IPS DF 6.9 (cell line): Measurements from ENCODE around the gene CUX1.

Source experiments
- DNase-seq: peaks from one replicate; pipeline ENCODE4 v3.0.0-alpha.2; 2013; ENCODE audit warnings: low read depth, low spot score
- H3K27ac ChIP-seq: one replicate; pipeline ENCODE4 v1.5.1; 2013; ENCODE audit warnings: low read length, control low read depth
- H3K27me3 ChIP-seq: 2 replicates; pipeline ENCODE4 v1.6.1; 2013; ENCODE audit warnings: mild to moderate bottlenecking, low read length; ENCODE audit not compliant: control insufficient read depth, insufficient read depth
- H3K36me3 ChIP-seq: 2 replicates; pipeline ENCODE4 v1.6.1; 2013; ENCODE audit warnings: low read length; ENCODE audit not compliant: control insufficient read depth, insufficient read depth
- H3K4me1 ChIP-seq: 2 replicates; pipeline ENCODE4 v1.6.1; 2013; ENCODE audit warnings: low read length; ENCODE audit not compliant: control insufficient read depth, insufficient read depth
- H3K4me3 ChIP-seq: 2 replicates; pipeline ENCODE4 v1.5.1; 2013; ENCODE audit warnings: mild to moderate bottlenecking, low read length
- H3K9me3 ChIP-seq: 2 replicates; pipeline ENCODE4 v1.6.1; 2013; ENCODE audit warnings: low read length, inconsistent platforms; ENCODE audit not compliant: control insufficient read depth, insufficient read depth
- WGBS: extraction: QIAGEN DNeasy Blood & Tissue Kit; methylation state at CpG from one replicate; pipeline ENCODE4 v1.1.7; 2013; ENCODE audit warnings: mixed read lengths, missing lambda C conversion rate; ENCODE audit not compliant: insufficient read length, insufficient coverage; 5-methylcytosine and 5-hydroxymethylcytosine counted together

CUX1 gene

DNA sequence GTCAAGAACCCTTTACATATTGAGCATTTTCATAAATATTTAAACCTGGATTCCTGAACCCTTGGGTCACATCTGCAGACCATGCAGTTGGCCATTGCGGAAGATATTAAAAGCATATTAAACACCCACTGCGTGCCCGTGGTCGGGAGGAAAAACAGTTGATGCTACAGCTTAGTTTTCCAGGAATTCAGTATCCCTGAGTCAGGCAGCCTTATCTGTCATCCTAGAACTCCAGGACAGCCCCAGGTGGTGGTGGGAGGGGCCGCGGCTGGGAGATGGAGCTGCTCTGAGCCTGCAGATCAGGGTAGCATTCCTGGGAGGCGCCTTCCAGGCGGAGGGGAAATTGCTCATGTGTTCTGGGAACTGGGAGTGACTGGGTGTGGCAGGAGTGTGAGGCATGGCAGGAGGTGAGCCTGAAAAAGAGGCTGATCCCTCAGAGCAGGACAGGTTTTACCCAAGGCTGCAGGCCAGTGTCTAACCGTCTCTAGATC, 246.3 kb downstream of the CUX1 start:
- Histone ChIP-seq H3K4me1 (peaks cover 6% of the 10 kb centered on the region; the same call in 1 of the 2 replicates), H3K4me3 (no peak overlapping the region), H3K36me3 (no peaks in the 10 kb centered on the region), H3K27me3 (no peaks in the 10 kb centered on the region), H3K27ac (no peak overlapping the region), H3K9me3 (no peaks in the 10 kb centered on the region)
- no CpG with 5 or more reads among the region's 9 CpGs for WGBS
- no peak for DNase-seq

DNA sequence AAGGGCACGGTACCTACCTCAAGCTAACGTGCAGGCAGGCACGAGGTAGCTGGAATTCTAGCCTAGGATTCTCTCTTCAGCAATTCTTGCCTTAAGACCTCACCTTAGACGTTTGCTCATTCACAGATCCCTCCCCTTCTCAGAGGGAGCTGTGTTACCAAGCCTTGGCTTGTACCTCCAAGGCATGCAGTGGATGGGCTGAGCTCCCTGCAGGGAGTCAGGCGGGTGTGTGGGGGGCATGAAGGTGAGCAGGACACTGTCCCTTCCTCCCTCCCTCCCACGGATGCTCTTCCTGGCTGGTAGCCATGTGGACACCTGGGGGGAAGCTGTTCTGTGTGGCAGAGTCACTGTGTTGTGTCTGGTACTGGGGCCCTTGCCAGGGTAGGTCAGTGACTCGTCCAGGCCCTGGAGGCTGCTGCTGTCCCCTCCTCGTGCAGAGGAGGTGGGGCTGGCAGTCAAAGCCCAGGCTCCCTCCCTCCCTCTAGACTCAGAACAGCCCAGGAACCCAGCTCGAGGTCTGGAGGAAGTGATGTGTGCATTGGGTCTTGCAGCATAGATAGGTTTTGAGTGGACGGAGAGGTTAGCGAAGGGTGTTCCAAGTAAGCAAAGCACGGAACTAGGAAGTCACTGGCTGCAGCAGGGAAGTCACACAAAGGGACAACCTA, 247.1 kb downstream of the CUX1 start:
- H3K27me3 ChIP-seq: no peaks in the 10 kb centered on the region
- H3K9me3 ChIP-seq: no peaks in the 10 kb centered on the region
- no peak overlapping the region for H3K27ac ChIP-seq
- no peak for DNase-seq
- peaks cover 6% of the 10 kb centered on the region; the same call in 1 of the 2 replicates for H3K4me1 ChIP-seq
- no peak overlapping the region for H3K4me3 ChIP-seq
- WGBS: no CpG with 5 or more reads among the region's 12 CpGs
- no peaks in the 10 kb centered on the region for H3K36me3 ChIP-seq

DNA sequence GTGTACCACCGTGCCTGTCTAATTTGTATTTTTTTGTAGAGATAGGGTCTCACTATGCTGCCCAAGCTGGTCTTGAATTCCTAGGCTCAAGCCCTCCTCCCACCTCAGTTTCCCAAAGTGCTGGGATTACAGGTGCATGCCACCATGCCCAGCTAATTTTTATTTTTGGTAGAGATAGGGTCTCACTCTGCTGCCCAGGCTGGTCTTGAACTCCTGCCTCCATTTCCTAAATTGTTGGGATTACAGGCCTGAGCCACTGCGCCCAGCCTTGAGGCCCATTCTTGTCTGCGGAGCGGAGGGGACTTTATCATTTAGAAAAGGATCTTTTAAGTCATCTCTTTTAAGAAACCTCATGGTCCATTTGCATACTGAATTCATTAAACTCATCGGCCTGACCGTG, 247.8 kb downstream of the CUX1 start:
- no peaks in the 10 kb centered on the region for H3K9me3 ChIP-seq
- H3K4me1 ChIP-seq: peaks cover 6% of the 10 kb centered on the region; the same call in 1 of the 2 replicates
- H3K27ac ChIP-seq: no peak overlapping the region
- H3K27me3 ChIP-seq: no peaks in the 10 kb centered on the region
- H3K36me3 ChIP-seq: no peaks in the 10 kb centered on the region
- no peak for DNase-seq
- no CpG with 5 or more reads among the region's 6 CpGs for WGBS
- H3K4me3 ChIP-seq: no peak overlapping the region

DNA sequence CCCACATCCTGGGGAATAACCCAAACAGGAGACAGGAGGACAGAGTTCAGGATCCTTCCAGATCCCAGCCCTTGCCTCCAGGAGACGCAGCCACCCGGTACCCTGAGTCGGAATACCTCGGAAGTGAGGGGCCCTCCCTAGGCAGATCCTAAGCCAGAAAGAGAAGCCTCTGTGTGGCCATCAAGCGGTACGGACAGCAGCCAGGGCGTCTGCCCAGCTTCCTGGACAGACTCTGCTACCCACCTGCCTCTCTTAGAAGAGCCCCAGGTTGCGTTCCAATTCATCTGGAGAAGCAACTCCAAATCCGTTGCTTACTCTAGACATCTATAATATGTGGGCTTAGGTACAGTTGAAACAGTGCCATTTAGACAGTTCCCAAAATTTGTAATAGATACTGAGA, 249.1 kb downstream of the CUX1 start:
- Histone ChIP-seq H3K27me3 (no peaks in the 10 kb centered on the region), H3K4me1 (peaks cover 6% of the 10 kb centered on the region; the same call in 1 of the 2 replicates), H3K4me3 (no peak overlapping the region), H3K27ac (no peak overlapping the region), H3K36me3 (no peaks in the 10 kb centered on the region), H3K9me3 (no peaks in the 10 kb centered on the region)
- DNase-seq: no peak
- WGBS: no CpG with 5 or more reads among the region's 9 CpGs

DNA sequence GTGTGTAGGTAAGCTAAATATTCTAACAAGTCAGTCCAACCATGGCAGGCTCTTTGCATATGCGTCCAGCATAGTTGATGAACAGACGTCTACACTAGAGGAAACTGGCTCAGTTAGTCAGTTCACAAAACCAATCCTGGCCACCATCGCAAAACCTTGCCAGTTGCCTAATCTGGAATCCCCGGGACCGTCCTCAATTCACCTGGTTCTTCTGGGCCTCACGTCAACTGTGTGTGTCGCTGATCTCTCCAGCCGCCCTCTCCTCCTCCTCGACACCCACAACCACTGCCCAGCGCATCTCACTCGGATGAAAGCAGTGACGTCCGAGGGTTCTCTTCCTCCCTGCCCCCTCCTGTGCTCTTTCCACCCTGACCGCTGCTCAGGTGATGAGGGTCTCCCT, 251.4 kb downstream of the CUX1 start:
- H3K36me3 ChIP-seq: no peaks in the 10 kb centered on the region; the same call in 1 of the 2 replicates
- DNase-seq: no peak
- no CpG with 5 or more reads among the region's 14 CpGs for WGBS
- no peak overlapping the region for H3K27ac ChIP-seq
- no peaks in the 10 kb centered on the region for H3K9me3 ChIP-seq
- peaks cover 6% of the 10 kb centered on the region; the same call in 1 of the 2 replicates for H3K4me1 ChIP-seq
- no peaks in the 10 kb centered on the region for H3K27me3 ChIP-seq
- H3K4me3 ChIP-seq: no peak overlapping the region

DNA sequence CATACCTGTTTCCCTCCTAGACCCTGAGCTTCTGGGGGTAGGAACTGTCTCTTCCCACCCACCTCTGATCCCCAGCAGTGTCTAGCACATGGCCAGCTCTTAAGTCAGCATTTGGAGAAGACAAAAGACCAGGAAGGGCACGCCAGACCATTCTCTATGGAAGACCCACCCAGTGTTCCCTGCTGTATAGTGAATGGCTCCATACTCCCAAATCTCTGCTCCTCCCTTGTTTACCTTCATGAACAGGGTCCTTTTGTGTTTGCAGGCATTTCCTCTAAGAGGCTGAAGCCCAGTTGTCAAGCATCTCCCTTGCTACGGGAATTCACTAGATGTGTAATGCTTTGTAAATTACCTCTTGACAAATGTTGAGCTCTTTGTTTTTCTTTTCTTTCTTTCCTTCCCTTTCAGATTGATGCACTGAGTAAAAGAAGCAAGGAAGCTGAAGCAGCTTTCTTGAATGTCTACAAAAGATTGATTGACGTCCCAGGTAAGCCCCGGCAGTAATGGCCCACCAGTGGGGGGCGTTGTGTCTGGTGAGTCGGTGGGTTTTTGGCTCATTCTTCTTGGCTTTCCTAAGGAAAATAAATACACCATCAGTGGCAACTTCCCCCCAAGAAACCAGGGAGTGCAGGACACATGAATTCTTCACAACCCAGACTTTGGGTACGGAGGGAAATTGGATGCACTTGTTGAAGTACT, 252.7 kb downstream of the CUX1 start:
- no peaks in the 10 kb centered on the region for H3K4me1 ChIP-seq
- WGBS: no CpG with 5 or more reads among the region's 7 CpGs
- no peak for DNase-seq
- no peaks in the 10 kb centered on the region; the same call in 1 of the 2 replicates for H3K36me3 ChIP-seq
- H3K4me3 ChIP-seq: no peak overlapping the region
- H3K27me3 ChIP-seq: no peaks in the 10 kb centered on the region
- no peak overlapping the region for H3K27ac ChIP-seq
- no peaks in the 10 kb centered on the region for H3K9me3 ChIP-seq

DNA sequence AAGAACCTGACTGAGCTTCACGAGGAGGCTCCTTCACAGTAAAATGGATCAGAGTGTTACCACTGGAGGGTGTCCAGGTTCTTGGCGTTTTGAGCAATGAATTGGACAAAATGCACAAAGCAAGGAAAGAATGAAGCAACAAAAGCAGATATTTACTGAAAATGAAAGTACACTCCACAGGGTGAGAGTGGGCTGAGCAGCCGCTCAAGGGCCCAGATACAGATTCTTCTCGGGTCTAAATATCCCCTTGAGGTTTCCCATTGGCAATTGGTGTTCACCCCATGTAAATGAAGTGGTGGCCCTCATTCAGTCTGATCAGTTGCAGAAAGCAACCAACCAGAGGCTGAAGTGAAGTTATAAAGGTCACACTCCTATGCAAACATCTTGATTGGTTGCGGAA, 254.6 kb downstream of the CUX1 start:
- Histone ChIP-seq H3K27ac (no peak overlapping the region), H3K36me3 (no peaks in the 10 kb centered on the region; the same call in 1 of the 2 replicates), H3K27me3 (no peaks in the 10 kb centered on the region), H3K4me3 (no peak overlapping the region), H3K9me3 (no peaks in the 10 kb centered on the region), H3K4me1 (0 out of 2 replicates have a peak, but pooled peaks cover under 1% of the 10 kb centered on the region)
- no CpG with 5 or more reads among the region's 5 CpGs for WGBS
- DNase-seq: no peak

DNA sequence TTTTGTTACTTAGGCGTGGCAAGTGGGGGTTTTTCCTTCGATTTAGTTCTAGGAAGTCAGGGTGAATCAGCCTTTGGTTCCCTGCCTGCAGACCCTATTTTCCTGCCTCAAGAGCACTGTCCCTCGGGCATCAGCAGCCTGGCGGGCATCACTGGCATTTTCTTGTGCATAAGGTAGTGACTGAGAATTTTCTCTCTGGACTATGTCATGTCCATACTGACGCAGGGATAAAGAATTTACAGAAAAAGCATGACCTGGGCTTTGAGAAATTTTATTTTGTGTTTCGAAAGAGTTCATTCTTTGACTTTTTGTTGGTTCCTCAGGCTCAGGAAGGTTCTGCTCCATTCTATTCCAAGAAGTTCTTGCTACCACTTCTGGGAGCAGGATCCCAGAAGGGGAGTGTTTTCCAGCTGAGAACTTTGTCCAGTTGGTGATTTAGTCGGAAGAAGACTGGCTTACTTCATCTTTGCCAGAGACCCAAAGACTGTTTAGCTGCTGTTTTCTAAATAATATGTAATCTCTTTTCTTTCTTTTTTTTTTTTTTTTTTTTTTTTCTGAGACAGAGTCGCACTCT, 255.3 kb downstream of the CUX1 start:
- no peak overlapping the region for H3K27ac ChIP-seq
- no peaks in the 10 kb centered on the region for H3K9me3 ChIP-seq
- no peak overlapping the region for H3K4me3 ChIP-seq
- H3K36me3 ChIP-seq: no peaks in the 10 kb centered on the region; the same call in 1 of the 2 replicates
- no peak for DNase-seq
- no CpG with 5 or more reads among the region's 8 CpGs for WGBS
- H3K27me3 ChIP-seq: no peaks in the 10 kb centered on the region
- H3K4me1 ChIP-seq: 0 out of 2 replicates have a peak, but pooled peaks cover 3% of the 10 kb centered on the region

DNA sequence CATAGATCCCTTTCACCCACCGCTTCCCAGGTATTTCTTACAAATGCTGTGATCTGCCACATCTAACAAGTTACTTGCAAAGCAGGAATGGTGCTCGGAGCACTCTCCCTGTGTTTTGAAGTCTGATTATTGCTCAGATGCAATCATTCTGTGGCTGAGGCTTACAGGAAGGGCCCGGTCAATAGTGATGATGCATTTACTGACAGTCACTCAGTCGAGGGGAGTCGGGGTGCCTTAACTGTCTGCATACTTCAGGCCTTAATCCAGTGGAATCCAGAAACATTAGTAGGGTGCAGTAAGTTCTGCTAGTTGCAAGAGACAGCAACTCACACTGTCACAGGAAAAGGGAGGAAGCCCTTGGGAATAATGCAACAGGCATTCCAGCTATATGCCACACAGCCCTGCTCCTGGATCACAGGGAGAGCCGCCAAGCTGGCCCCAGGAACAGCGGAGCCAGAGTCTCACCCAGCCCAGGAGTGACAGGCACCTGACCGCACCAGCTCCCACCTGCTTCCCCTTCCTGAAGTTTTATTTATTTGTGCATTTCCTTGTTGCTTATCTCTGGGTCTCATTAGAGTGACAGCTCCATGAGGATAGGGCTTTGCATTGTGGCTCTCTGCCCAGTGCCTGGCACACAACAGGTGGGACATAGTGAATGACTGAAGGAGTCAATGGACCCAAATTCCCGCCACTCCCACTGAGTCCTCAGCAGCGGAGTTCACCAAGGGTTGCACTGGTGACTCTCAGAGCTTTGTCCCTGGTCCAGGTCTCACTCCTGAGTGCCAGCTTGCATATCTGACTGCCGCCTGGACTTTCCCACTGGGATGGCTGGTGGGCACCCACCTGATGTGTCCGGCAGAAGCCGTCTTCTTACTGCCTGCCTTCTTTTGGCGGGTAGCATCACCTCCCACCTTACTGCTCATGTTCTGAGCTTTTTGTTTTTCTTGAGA, 256.8 kb downstream of the CUX1 start:
- no peaks in the 10 kb centered on the region for H3K27me3 ChIP-seq
- peaks cover 3% of the 10 kb centered on the region; the same call in 1 of the 2 replicates for H3K4me1 ChIP-seq
- no CpG with 5 or more reads among the region's 14 CpGs for WGBS
- H3K36me3 ChIP-seq: no peaks in the 10 kb centered on the region; the same call in 1 of the 2 replicates
- H3K27ac ChIP-seq: no peak overlapping the region
- no peak overlapping the region for H3K4me3 ChIP-seq
- no peaks in the 10 kb centered on the region for H3K9me3 ChIP-seq
- DNase-seq: no peak
